GM12878 (cell line): ENCODE results near the gene KDM6B.

Source experiments
- CREM ChIP-seq: IDR thresholded peaks from 2 replicates; pipeline ENCODE4 v1.6.1; 2014; ENCODE audit warnings: antibody characterized with exemption, low read depth
- NFIC ChIP-seq: IDR thresholded peaks from 2 replicates; pipeline ENCODE4 v1.6.1; 2012; ENCODE audit warnings: low read depth, mild to moderate bottlenecking, inconsistent platforms, low read length, moderate library complexity
- POLR2A ChIP-seq: IDR thresholded peaks from 2 replicates; pipeline ENCODE4 v1.6.1; 2011; ENCODE audit warnings: low read depth, mild to moderate bottlenecking, low read length
- SUZ12 ChIP-seq: fragments of 200-600 bp; sonication (generic); IDR thresholded peaks from one replicate; pipeline ENCODE4 v1.6.1; 2018; ENCODE audit warnings: antibody characterized with exemption, mild to moderate bottlenecking; ENCODE audit not compliant: unreplicated experiment

DNA sequence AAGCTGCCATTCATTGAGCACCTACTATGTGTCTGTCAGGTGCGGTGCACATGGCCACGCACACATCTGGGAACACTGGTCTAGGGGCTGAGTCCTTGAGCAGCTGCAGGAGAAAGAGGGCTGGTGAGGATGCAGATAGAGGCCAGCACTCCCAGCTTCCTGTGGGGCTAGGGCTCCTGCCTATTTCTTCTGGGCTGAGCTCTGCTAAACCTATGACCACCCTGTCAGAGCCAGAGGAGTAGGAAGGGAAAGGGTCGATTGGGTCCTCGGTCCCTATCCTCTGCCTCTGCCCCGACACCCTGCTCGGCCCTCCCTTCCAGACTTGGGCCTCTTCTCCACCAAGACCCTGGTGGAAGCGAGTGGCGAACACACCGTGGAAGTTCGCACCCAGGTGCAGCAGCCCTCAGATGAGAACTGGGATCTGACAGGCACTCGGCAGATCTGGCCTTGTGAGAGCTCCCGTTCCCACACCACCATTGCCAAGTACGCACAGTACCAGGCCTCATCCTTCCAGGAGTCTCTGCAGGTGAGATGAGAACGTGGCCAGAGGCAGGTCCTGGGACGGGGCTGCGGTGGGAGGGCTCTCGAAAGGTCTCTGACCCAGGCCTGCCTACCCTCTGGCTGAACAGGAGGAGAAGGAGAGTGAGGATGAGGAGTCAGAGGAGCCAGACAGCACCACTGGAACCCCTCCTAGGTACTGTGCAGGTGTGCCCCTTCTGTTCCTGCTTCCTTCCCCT, 16.9 kb downstream of the KDM6B start:
- TF ChIP-seq POLR2A (no peak), NFIC (no peak), SUZ12 (no peak), CREM (no peak)
